HG03378 (cell line): ENCODE data around the gene SLC3A2.
"Not testable (repeated sequence)": the region's sequence is repeated elsewhere in the genome, so short reads cannot be mapped to it uniquely, and the experiment has no call there.

Experiments
- ATAC-seq: cut with Tn5 transposase; IDR thresholded peaks from one replicate; pipeline ENCODE4 v1.9.1; 2021; ENCODE audit warnings: mild to moderate bottlenecking, moderate library complexity; ENCODE audit not compliant: unreplicated experiment

SLC3A2 gene

GRCh38 chr11:62880803-62881578 is at the start of gene SLC3A2:
SLC3A2 (plus strand) TSS chr11:62880896; CDS start chr11:62881024, 128 bp downstream.
- peak; percentile 46 for ATAC-seq

- ATAC-seq = no peak
These were observed 49.7 kb upstream of the SLC3A2 start for GRCh38 chr11:62830904-62831519.

GRCh38 chr11:62831520-62832335 is 49.0 kb upstream of the SLC3A2 start, which contains the start of gene STX5:
STX5 (minus strand) TSS chr11:62832051; CDS start chr11:62831243, 808 bp downstream.
- ATAC-seq = peak; percentile 57

- ATAC-seq = peak; percentile 13
These were observed 48.1 kb upstream of the SLC3A2 start, which contains the start of gene TEX54 for GRCh38 chr11:62832336-62833234. TEX54 (minus strand) TSS chr11:62832841.

GRCh38 chr11:62835336-62835735 is 45.4 kb upstream of the SLC3A2 start:
- ATAC-seq = no peak

- peak; percentile 42 for ATAC-seq
These were observed 41.4 kb upstream of the SLC3A2 start, which contains the start of gene WDR74 for GRCh38 chr11:62839050-62839945. WDR74 (minus strand) TSS chr11:62839590; CDS start chr11:62839570, 20 bp downstream.

GRCh38 chr11:62840721-62841360 is 39.9 kb upstream of the SLC3A2 start:
- ATAC-seq = not testable (repeated sequence)

- peak; percentile 53 for ATAC-seq
These were observed 39.1 kb upstream of the SLC3A2 start for GRCh38 chr11:62841361-62842170.

GRCh38 chr11:62842171-62842741 is 38.4 kb upstream of the SLC3A2 start:
- ATAC-seq = no peak

GRCh38 chr11:62842891-62843290 is 37.8 kb upstream of the SLC3A2 start:
- not testable (repeated sequence) for ATAC-seq

- ATAC-seq = no peak
These were observed 37.2 kb upstream of the SLC3A2 start for GRCh38 chr11:62843466-62843865.

GRCh38 chr11:62844154-62844553 is 36.5 kb upstream of the SLC3A2 start:
- ATAC-seq = no peak

- ATAC-seq = no peak
These were observed 34.5 kb upstream of the SLC3A2 start for GRCh38 chr11:62846177-62846576.

GRCh38 chr11:62847767-62848314 is 32.9 kb upstream of the SLC3A2 start:
- no peak for ATAC-seq

GRCh38 chr11:62850911-62851806 is 29.5 kb upstream of the SLC3A2 start:
- no peak for ATAC-seq
